IMR-90 (cell line): ENCODE measurements around the gene PRDM15. TPM values are rescaled to one million over a fixed set of nuclear protein-coding genes. Genes with fewer than 3 reads are reported as not detected.

ENCODE experiments used
- ATAC-seq: fragments of 200-7000 bp; cut with Tn5 transposase; 2 replicates; pipeline ENCODE4 v1.9.1; 2020; ENCODE audit warnings: low read depth, mild to moderate bottlenecking, moderate library complexity
- BruUV-seq: library from RNA; stranded (reverse); fragments of 400-500 nt; replicated peaks from 2 replicates; lab custom pipeline; 2021; lab: Mats Ljungman, UMichigan
- CTCF ChIA-PET: fragments of 300-600 bp; formaldehyde crosslinking; extraction: SDS; loops from one replicate; lab custom pipeline; 2021; ENCODE audit warnings: antibody characterized with exemption; lab: Yijun Ruan, JAX
- POLR2A ChIA-PET: fragments of 300-600 bp; sonication (Branson Sonifier 250); formaldehyde crosslinking; loops from one replicate; lab custom pipeline; 2022; ENCODE audit warnings: antibody characterized with exemption; ENCODE audit not compliant: unreplicated experiment; lab: Charles Lee
- DNase-seq: peaks from one replicate; pipeline ENCODE4 v3.0.0; 2013
- H2AFZ ChIP-seq: replicated peaks from 2 replicates; pipeline ENCODE3; 2013; ENCODE audit warnings: low read length, mild to moderate bottlenecking; ENCODE audit not compliant: poor library complexity
- H2AK5ac ChIP-seq: 2 replicates; pipeline ENCODE4 v1.6.1; 2013; ENCODE audit warnings: low read depth, low read length, inconsistent platforms
- H2AK9ac ChIP-seq: replicated peaks from 2 replicates; pipeline ENCODE3; 2013; ENCODE audit warnings: mild to moderate bottlenecking, low read depth, low read length, moderate library complexity; ENCODE audit not compliant: poor library complexity
- H2BK120ac ChIP-seq: 2 replicates; pipeline ENCODE4 v1.6.1; 2013; ENCODE audit warnings: low read depth, low read length, inconsistent platforms
- H2BK15ac ChIP-seq: 3 replicates; pipeline ENCODE4 v1.6.1; 2013; ENCODE audit warnings: low read depth, low read length, inconsistent platforms
- H2BK20ac ChIP-seq: 2 replicates; pipeline ENCODE4 v1.6.1; 2013; ENCODE audit warnings: low read depth, mild to moderate bottlenecking, inconsistent platforms, low read length, moderate library complexity
- H2BK5ac ChIP-seq: 2 replicates; pipeline ENCODE4 v1.6.1; 2013; ENCODE audit warnings: mild to moderate bottlenecking, low read depth, low read length, inconsistent platforms; ENCODE audit not compliant: poor library complexity, severe bottlenecking
- H3K14ac ChIP-seq: replicated peaks from 2 replicates; pipeline ENCODE4 v1.6.1; 2013; ENCODE audit warnings: low read depth, low read length, inconsistent platforms
- H3K18ac ChIP-seq: 2 replicates; pipeline ENCODE4 v1.6.1; 2013; ENCODE audit warnings: low read depth, low read length, control low read depth
- H3K23ac ChIP-seq: 2 replicates; pipeline ENCODE4 v1.6.1; 2013; ENCODE audit warnings: low read depth, low read length, inconsistent platforms
- H3K27ac ChIP-seq: 2 replicates; pipeline ENCODE4 v1.5.1; 2013; ENCODE audit warnings: mild to moderate bottlenecking, control low read depth, low read length; ENCODE audit not compliant: insufficient read depth
- H3K27me3 ChIP-seq: 2 replicates; pipeline ENCODE4 v1.6.1; 2013; ENCODE audit warnings: low read length; ENCODE audit not compliant: control insufficient read depth, insufficient read depth
- H3K36me3 ChIP-seq: 2 replicates; pipeline ENCODE4 v1.6.1; 2013; ENCODE audit warnings: low read length, mixed read lengths; ENCODE audit not compliant: control insufficient read depth, insufficient read depth
- H3K4ac ChIP-seq: 2 replicates; pipeline ENCODE4 v1.6.1; 2013; ENCODE audit warnings: low read depth, low read length, inconsistent platforms
- H3K4me1 ChIP-seq: 2 replicates; pipeline ENCODE4 v1.6.1; 2013; ENCODE audit warnings: low read length, mixed read lengths; ENCODE audit not compliant: control insufficient read depth, insufficient read depth
- H3K4me2 ChIP-seq: 2 replicates; pipeline ENCODE4 v1.6.1; 2013; ENCODE audit warnings: low read depth, mild to moderate bottlenecking, control low read depth, low read length, moderate library complexity
- H3K4me3 ChIP-seq: 2 replicates; pipeline ENCODE4 v1.5.1; 2013; ENCODE audit warnings: low read depth, mild to moderate bottlenecking, control low read depth, low read length, moderate library complexity; ENCODE audit not compliant: insufficient read depth
- H3K56ac ChIP-seq: 2 replicates; pipeline ENCODE4 v1.6.1; 2013; ENCODE audit warnings: low read length, inconsistent platforms; ENCODE audit not compliant: insufficient read depth; ENCODE audit errors: extremely low read depth
- H3K79me1 ChIP-seq, 2 experiments: 2 replicates each; pipeline ENCODE4 v1.6.1; 2013; ENCODE audit warnings: low read length in 2 of 2, inconsistent platforms in 1 of 2, low read depth in 1 of 2
- H3K9ac ChIP-seq: 2 replicates; pipeline ENCODE4 v1.6.1; 2013; ENCODE audit warnings: low read depth, low read length, control low read depth
- H3K9me1 ChIP-seq: 2 replicates; pipeline ENCODE4 v1.6.1; 2013; ENCODE audit warnings: low read length, inconsistent platforms; ENCODE audit not compliant: insufficient read depth
- H3K9me3 ChIP-seq: 2 replicates; pipeline ENCODE4 v1.6.1; 2013; ENCODE audit warnings: low read length; ENCODE audit not compliant: control insufficient read depth, insufficient read depth
- H4K20me1 ChIP-seq: 2 replicates; pipeline ENCODE4 v1.6.1; 2013; ENCODE audit warnings: low read length, inconsistent platforms; ENCODE audit not compliant: insufficient read depth
- H4K5ac ChIP-seq: 2 replicates; pipeline ENCODE4 v1.6.1; 2013; ENCODE audit warnings: mild to moderate bottlenecking, low read depth, low read length, control low read depth
- H4K8ac ChIP-seq, 2 experiments: 2 replicates each; pipeline ENCODE4 v1.6.1; 2013; ENCODE audit warnings: low read depth in 2 of 2, low read length in 2 of 2, control low read depth in 1 of 2, inconsistent platforms in 1 of 2
- H4K91ac ChIP-seq: 2 replicates; pipeline ENCODE4 v1.6.1; 2013; ENCODE audit warnings: low read depth, low read length, inconsistent platforms; ENCODE audit not compliant: insufficient read depth
- BHLHE40 ChIP-seq: fragments of 150-350 bp; IDR thresholded peaks from 2 replicates; pipeline ENCODE4 v1.6.1; 2016; ENCODE audit warnings: mild to moderate bottlenecking, low read depth, low read length
- CEBPB ChIP-seq: IDR thresholded peaks from 2 replicates; pipeline ENCODE4 v1.6.1; 2012; ENCODE audit warnings: low read depth, low read length, improper control_type of control experiment
- CHD1 ChIP-seq: IDR thresholded peaks from 2 replicates; pipeline ENCODE4 v1.6.1; 2012; ENCODE audit warnings: low read depth, low read length, improper control_type of control experiment
- FOS ChIP-seq: fragments of 150-350 bp; IDR thresholded peaks from 2 replicates; pipeline ENCODE4 v1.6.1; 2016; ENCODE audit warnings: low read depth, low read length
- MAFK ChIP-seq: IDR thresholded peaks from 2 replicates; pipeline ENCODE4 v1.6.1; 2012; ENCODE audit warnings: low read depth, low read length, improper control_type of control experiment
- MAZ ChIP-seq: IDR thresholded peaks from 2 replicates; pipeline ENCODE4 v1.6.1; 2012; ENCODE audit warnings: low read depth, mild to moderate bottlenecking, low read length, improper control_type of control experiment, moderate library complexity, borderline replicate concordance
- MXI1 ChIP-seq: IDR thresholded peaks from 2 replicates; pipeline ENCODE4 v1.6.1; 2012; ENCODE audit warnings: low read depth, mild to moderate bottlenecking, low read length, moderate library complexity, borderline replicate concordance
- NFE2L2 ChIP-seq: fragments of 150-350 bp; IDR thresholded peaks from 2 replicates; pipeline ENCODE4 v1.6.1; 2016; ENCODE audit warnings: low read depth, mild to moderate bottlenecking, low read length
- RAD21 ChIP-seq: IDR thresholded peaks from 2 replicates; pipeline ENCODE4 v1.6.1; 2012; ENCODE audit warnings: low read length, improper control_type of control experiment
- RCOR1 ChIP-seq: IDR thresholded peaks from 2 replicates; pipeline ENCODE4 v1.6.1; 2012; ENCODE audit warnings: mild to moderate bottlenecking, low read length, improper control_type of control experiment; ENCODE audit not compliant: insufficient replicate concordance
- RFX5 ChIP-seq: IDR thresholded peaks from 2 replicates; pipeline ENCODE4 v1.8.0; 2012; ENCODE audit warnings: low read depth, mild to moderate bottlenecking, low read length, moderate library complexity
- WGBS, 2 experiments: methylation state at CpG; one replicate each; pipeline versions ENCODE4 v1.1.5 to v1.1.7; 2013; ENCODE audit warnings: missing lambda C conversion rate in 2 of 2; ENCODE audit not compliant: insufficient read length in 1 of 2; ENCODE audit errors: extremely low coverage in 2 of 2; 5-methylcytosine and 5-hydroxymethylcytosine counted together
- dilution Hi-C: fragments of 300-500 bp; cut with HindIII; formaldehyde crosslinking; loops from one replicate; pipeline ENCODE4 v1.14.3; 2018; ENCODE audit warnings: low sequenced_read_pairs; ENCODE audit not compliant: unreplicated experiment
- in situ Hi-C: fragments of 300-500 bp; cut with MboI; formaldehyde crosslinking; loops from 3 replicates; pipeline ENCODE4 v1.14.3; 2019; ENCODE audit warnings: low sequenced_read_pairs, inconsistent platforms, mixed read lengths
- intact Hi-C: fragments of 100-400 bp; cut with micrococcal nuclease; formaldehyde crosslinking; loops from 2 replicates; pipeline ENCODE4 v1.10.0; 2022
- polyA plus RNA-seq, 3 experiments: library from polyadenylated mRNA; depleted of rRNA; stranded (reverse); fragments of >200 nt; gene quantifications; 2 replicates each; pipeline ENCODE4 v1.2.3, GENCODE V29; 2012; ENCODE audit warnings: low replicate concordance in 1 of 3
- total RNA-seq: library from RNA; depleted of rRNA; stranded (reverse); fragments of >200 nt; gene quantifications from 2 replicates; pipeline ENCODE4 v1.2.3, GENCODE V29; 2012
- TF ChIP-seq, protein P1 (sequence below): fragments of 150-350 bp; IDR thresholded peaks from 2 replicates; pipeline ENCODE4 v1.6.1; 2017; ENCODE audit warnings: mild to moderate bottlenecking, antibody characterized with exemption, low read length, low read depth
- TF ChIP-seq, protein P2 (sequence below): fragments of 150-350 bp; IDR thresholded peaks from 2 replicates; pipeline ENCODE4 v1.6.1; 2016; ENCODE audit warnings: low read depth, mild to moderate bottlenecking, low read length, moderate library complexity, borderline replicate concordance

The PRDM15 gene
- total and polyA plus RNA-seq, 2 of the 4 experiments (the other 2 are of a cell fraction) = 7.3 to 8.8 TPM

- peak overlapping the region; percentile 55 for H3K23ac ChIP-seq
- peaks cover 14% of the 10 kb centered on the region; the same call in 1 of the 2 replicates for H3K9me1 ChIP-seq
- BruUV-seq = TSS peak; percentile 43
- H3K9ac ChIP-seq = peak overlapping the region; percentile 64
- peak overlapping the region; percentile 19 for H3K56ac ChIP-seq
- in situ Hi-C loops (no loop called here), intact Hi-C loops (loop anchor here (2.0 kb wide), 3 partner anchors 131 to 263 kb away; no protein-coding TSS in a partner anchor), dilution Hi-C loops (no loop called here)
- H4K91ac ChIP-seq = peak overlapping the region; percentile 77
- H3K36me3 ChIP-seq = 0 out of 2 replicates have a peak, but pooled peaks cover under 1% of the 10 kb centered on the region
- peaks cover 10 to 45% of the 10 kb centered on the region in 2 experiments for H3K79me1 ChIP-seq
- peak overlapping the region; percentile 36 for H2BK20ac ChIP-seq
- ATAC-seq (peak; percentile 22), DNase-seq (peak; percentile 75)
- H3K18ac ChIP-seq = peak overlapping the region; percentile 74
- H4K8ac ChIP-seq = peak overlapping the region; percentile 0 to 59; a peak in 2 of 4 replicates
- ChIA-PET POLR2A (interaction anchor here (0.6 to 0.8 kb wide), 2 partner anchors 9 to 238 kb away, joined by 6 read pairs; no protein-coding TSS in a partner anchor), CTCF (interaction anchor here (0.6 to 1.4 kb wide), 3 partner anchors 45 to 262 kb away, joined by 3 to 5 read pairs (median 3); no protein-coding TSS in a partner anchor)
- no peaks in the 10 kb centered on the region for H3K27me3 ChIP-seq
- no peaks in the 10 kb centered on the region for H3K9me3 ChIP-seq
- peak overlapping the region; percentile 88 for H2AFZ ChIP-seq
- 3% methylated on average over 22 of the region's 48 CpGs; no CpG with 5 or more reads in 1 of the 2 experiments for WGBS, 2 experiments
- H2BK120ac ChIP-seq = peak overlapping the region; percentile 47
- H3K14ac ChIP-seq = peak overlapping the region; percentile 29
- H3K4ac ChIP-seq = peak overlapping the region; percentile 51
- TF ChIP-seq, protein P1, sequence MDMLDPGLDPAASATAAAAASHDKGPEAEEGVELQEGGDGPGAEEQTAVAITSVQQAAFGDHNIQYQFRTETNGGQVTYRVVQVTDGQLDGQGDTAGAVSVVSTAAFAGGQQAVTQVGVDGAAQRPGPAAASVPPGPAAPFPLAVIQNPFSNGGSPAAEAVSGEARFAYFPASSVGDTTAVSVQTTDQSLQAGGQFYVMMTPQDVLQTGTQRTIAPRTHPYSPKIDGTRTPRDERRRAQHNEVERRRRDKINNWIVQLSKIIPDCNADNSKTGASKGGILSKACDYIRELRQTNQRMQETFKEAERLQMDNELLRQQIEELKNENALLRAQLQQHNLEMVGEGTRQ = no peak
- TF ChIP-seq MAZ (0 out of 2 replicates have a peak, but pooled peaks have one; percentile 29), FOS (no peak), NFE2L2 (0 out of 2 replicates have a peak, but pooled peaks have one; percentile 20), MXI1 (peak; percentile 81; the same call in 1 of the 2 replicates), RCOR1 (no peak), RAD21 (no peak), RFX5 (no peak), BHLHE40 (peak; percentile 17; the same call in 1 of the 2 replicates), CEBPB (peak; percentile 62), CHD1 (no peak), MAFK (no peak)
- TF ChIP-seq, protein P2, sequence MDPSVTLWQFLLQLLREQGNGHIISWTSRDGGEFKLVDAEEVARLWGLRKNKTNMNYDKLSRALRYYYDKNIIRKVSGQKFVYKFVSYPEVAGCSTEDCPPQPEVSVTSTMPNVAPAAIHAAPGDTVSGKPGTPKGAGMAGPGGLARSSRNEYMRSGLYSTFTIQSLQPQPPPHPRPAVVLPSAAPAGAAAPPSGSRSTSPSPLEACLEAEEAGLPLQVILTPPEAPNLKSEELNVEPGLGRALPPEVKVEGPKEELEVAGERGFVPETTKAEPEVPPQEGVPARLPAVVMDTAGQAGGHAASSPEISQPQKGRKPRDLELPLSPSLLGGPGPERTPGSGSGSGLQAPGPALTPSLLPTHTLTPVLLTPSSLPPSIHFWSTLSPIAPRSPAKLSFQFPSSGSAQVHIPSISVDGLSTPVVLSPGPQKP = no peak
- peak overlapping the region; percentile 76 for H2AK5ac ChIP-seq
- peaks cover 5% of the 10 kb centered on the region; the same call in 1 of the 2 replicates for H4K20me1 ChIP-seq
- peak overlapping the region; percentile 93 for H3K4me2 ChIP-seq
- peak overlapping the region; percentile 83 for H4K5ac ChIP-seq
- H2BK15ac ChIP-seq = peak overlapping the region; percentile 2; the same call in 1 of the 3 replicates
- peak overlapping the region; percentile 93 for H2AK9ac ChIP-seq
- peaks cover 3% of the 10 kb centered on the region for H3K4me1 ChIP-seq
- H2BK5ac ChIP-seq = peak overlapping the region; percentile 53
- H3K4me3 ChIP-seq = peak overlapping the region; percentile 88
- H3K27ac ChIP-seq = peak overlapping the region; percentile 34
Measured at GRCh38 chr21:41877901-41878830, 978 bp downstream of the PRDM15 start.
